Measurements from ENCODE around the gene AOC1.
A peak's percentile ranks its signal among the peaks of the same experiment; 100 is the strongest.
"Not testable (repeated sequence)": the region's sequence is repeated elsewhere in the genome, so short reads cannot be mapped to it uniquely, and the experiment has no call there.

Gene AOC1

DNA sequence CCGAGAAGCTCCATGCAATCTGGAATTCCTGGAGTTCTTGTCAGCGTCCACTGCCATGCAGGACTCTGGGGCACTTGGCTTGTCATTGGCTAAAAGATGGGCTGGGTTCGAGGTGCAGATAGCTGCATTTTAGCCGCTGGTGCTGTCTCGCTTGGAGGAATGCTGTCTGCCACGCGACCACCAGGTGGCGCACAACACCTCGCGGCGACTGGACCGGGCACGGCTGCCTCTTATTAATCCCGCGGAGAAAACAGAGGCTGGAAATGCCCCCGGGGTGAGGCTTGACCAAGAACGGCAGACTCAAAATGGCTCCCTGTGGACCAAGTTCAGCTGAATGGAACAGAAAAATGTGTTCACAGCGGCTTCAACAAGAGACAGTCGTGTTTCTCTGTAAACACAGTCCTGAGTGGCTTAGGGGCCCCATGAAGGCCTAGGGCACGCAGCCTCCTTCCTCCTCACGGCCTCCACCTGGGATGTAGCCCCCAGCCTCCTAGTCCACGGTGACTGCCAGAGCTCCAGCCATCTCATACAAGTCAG, 46.2 kb downstream of the AOC1 start:
- DNase-seq = peak; percentile 70

DNA sequence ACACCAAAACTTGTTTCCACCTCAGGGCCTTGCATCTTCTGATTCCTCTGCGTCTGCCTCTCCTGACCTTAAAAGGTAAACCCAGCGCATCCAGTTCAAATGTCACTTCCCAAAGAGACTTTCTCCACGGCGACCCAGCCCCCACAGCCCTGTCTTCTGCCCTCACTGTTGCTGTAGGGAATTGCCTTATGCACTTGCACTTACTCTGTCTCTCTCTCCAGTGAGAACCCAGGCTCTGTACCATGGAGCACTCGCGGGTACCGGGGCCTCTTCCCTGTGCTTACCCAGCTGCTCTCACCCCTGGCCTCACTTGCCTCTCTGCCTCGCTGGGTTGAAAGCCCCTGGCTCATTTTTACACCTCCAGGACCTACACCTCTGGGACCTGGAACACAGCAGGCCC, 48.4 kb downstream of the AOC1 start:
- DNase-seq = no peak

DNA sequence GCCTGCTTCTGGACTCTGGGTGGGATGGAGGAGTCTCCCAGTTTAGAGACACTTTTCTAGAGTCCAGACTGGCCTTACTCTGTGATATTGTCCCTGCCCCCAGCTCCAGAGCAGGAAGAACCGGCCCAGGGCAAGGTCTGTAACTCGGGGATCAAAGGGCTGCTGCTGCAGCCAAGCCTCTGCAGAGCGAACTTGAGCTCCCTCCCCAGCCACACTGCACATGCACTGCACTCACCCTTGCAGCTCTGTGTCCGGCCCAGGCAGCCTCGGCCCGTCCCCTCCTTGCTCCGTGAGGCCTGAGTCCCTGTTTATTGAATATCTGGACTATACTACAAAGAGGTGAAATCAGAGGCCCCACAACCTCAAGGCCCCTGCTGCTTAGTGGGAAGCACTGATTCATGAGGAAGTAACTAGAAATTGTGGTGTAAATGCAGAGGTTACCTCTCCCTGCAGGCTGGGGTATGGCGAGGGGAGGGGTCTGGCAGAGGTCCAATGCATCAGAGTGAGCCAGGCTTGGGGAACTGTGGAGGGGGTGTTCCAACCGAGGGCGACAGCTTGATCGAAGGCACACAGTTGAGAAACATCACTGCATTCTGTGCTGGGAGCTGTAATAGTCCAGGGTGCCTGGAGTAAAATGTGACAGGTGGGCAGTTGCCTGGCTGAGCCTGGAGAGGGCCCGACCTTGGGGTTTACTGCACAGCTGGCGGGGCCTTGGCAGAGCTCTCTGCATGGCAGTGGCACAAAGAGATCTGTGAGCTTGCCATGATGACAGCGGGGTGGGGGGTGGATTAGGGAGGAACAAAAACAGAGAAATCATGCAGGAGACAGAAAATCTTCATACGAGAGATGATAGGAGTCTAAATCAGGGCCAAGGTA, 49.1 kb downstream of the AOC1 start:
- peak; percentile 42 for DNase-seq

DNA sequence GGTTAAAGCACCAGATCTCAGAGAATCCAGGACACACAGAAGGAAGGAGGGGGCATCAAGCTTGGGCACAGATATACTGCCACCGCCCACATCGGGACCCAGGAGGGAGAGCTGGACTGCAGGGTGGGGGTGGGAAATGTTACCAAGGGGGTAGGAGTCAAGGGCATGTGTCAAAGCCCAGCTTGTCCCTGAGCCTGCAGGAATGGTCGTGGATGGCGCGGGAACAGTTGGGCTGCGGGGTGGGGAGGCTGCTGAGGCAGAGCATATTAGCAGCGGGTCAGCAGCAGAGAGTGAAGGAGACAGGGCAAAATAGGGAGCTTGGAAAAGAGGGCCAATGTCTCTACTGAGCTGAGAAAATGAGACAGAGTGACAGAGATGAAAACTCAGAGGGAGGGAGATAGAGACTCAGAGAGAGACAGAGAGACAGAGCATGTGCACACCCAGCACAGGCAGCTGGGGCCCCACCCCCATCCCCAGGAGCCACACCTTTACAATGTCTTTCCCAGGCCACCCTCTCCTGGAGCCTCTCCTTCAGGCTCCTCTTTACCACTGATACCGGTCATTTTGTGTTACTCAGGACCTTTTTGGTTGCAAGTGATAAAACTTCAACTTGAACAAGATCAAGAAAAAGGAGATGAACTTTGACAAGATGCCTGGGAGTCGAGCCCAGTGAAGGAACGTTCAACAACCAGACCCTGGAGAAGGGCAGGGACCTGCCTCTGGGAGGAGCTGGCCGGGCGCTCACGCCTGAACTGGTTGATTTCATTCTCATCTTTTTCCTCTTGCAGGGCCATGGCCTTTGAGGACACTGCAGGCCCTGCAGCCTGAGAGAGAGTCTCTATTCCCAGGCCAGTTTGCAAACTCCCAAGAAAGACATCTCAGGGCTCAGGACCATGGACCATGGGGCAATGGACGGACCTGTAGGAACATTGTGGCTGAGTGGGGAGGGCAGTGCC, 50.0 kb downstream of the AOC1 start:
- no peak for DNase-seq

DNA sequence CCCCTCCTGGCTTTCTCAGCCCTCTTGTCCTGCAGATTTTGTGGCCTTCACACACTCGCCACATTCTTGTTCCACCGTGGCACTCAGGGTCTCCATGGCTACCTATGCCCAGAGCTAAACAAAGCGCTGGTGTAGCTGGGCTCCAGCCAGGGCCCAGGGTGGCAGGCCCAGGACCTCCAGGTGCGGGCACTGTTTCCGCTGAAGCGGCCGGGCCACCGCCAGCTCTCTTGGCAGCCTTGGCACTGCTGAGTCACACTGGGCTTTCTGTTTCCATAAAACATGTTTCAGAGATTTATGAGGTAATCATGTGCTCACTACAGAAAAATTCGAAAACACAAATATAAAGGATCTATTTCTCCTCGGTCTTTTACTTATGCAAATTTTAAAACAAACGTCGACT, 51.3 kb downstream of the AOC1 start:
- peak; percentile 68 for DNase-seq

DNA sequence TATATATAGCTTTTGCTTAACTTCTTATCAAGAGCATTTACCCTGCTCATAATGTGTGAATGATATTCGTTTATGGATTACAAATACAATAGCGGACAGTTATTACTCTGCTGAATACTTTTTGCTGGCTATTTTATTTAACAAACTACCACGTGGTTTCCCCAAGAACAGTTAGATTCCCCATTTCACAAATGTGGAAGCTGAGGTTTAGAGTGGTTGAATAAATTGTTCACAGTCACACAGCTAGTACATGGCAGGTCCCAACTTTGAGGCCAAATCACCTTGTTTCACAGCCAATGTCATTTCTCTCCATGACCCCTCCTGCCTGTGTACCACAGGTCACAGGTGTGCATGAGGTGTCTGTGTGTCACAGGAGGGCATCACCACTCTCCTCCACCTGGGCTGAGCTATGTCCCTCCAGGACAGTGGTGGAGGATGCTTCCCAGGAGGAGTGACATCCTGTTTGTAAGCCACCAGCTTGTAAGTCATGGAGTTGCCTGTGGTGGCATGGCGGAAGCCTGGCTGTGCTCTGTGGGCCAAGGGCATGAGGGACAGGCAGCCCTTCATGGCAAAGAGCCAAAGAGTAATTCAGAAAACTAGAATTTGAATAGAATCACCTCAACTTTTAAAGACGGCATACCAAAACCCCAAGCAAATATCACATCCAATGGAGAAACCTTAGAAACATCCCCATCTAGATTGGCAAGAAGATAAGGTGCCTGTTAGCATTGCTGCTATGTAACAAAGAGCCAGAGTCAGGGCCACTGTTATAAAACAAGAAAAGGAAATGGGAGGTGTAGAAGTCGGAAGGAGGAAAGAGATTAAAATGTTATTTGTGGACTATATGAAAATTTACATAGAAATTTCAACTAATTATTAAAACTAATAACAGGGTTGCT, 51.9 kb downstream of the AOC1 start:
- DNase-seq = no peak

DNA sequence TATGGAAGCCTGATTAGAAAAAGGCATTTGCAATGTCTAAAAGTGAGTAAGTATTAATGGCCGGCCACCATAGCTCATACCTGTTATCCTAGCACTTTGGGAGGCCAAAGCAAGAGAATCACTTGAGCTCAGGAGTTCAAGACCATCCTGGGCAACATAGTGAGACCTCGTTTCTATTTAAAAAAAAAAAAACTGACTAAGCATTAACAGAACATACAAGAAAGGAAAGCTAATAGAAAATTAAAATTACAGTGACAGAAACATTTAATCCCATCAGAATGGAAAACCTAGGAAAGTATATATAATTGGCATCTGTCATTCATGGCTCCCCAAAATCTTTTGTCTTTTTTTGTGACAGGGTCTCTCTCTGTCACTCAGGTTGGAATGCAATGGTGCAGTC, 55.9 kb downstream of the AOC1 start:
- no peak for DNase-seq

DNA sequence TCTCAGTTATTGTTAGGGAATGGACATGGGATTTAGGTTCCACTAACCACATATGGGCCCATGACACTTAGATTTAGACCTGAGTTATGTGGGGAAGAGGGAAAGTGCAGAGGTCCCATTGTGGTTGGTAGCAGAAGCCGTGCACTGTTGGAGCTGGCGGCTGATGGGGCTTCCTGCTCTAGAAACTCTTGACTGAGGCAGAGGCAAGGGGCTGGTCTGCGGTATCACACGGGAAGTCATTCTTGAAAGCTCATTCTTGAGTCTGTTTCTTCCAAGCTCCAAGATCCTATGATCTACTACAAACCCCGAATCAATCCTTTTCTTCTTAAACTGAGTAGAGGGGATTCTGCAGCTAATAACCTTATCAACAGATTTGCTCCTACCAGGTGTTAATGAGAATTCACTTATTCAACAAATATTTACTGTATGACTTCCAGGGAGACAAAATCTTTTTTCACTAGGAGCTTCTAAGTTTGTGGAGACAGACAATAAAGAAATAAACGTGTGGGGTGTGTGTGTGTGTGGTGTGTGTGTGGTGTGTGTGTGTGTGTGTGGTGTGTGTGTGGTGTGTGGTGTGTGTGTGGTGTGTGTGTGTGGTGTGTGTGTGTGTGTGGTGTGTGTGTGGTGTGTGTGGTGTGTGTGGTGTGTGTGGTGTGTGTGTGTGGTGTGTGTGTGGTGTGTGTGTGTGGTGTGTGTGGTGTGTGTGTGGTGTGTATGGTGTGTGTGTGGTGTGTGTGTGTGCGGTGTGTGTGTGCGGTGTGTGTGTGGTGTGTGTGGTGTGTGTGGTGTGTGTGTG, 57.1 kb downstream of the AOC1 start:
- no peak for DNase-seq

DNA sequence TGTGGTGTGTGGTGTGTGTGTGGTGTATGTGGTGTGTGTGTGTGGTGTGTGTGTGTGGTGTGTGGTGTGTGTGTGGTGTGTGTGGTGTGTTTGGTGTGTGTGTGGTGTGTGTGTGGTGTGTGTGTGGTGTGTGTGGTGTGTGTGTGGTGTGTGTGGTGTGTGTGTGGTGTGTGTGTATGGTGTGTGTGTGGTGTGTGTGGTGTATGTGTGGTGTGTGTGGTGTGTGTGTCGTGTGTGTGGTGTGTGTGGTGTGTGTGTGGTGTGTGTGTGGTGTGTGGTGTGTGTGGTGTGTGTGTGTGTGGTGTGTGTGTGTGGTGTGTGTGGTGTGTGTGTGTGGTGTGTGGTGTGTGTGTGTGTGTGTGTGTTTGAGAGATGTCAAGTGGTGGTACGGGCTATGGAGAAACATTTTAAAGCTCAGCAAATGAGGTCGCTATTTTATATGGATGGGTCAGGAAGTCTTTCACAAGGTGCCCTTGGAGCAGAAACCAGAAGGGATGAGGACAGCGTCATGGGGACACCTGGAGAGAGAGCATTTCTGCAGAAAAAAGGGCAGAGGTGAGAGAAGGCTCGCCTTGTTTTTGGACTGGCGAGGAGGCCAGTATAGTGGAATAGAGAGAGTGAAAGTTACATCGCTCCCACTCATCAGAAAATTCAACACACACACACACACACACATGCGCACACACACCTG, 58.1 kb downstream of the AOC1 start:
- DNase-seq = not testable (repeated sequence)

DNA sequence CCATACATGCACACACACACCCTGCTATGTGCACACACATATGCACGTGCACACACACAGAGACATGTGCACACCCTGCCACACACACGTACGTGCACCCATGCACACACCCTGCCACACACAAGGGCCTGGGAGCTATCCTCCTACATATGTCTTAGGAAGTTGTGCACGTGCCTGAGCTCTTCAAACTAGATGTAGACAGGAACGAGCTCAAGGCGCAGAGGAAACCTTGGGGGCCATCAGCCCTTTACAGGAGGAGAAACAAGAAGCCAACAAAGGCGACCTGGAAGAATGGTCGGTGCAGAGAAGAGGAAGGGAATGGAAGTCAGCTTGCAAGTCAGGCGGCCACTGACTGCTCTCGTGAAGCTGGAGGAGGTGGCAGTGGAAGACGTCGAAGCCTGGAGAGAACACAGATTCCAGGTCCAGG, 58.7 kb downstream of the AOC1 start:
- no peak for DNase-seq
